HEK293T (cell line): ENCODE measurements around the gene PGS1.

ENCODE experiments used
- CTCF ChIA-PET: fragments of 350-600 bp; formaldehyde crosslinking; extraction: SDS; loops from one replicate; lab custom pipeline; 2021; ENCODE audit warnings: antibody characterized with exemption, inconsistent platforms; lab: Yijun Ruan, JAX
- POLR2A ChIA-PET: fragments of 350-600 bp; formaldehyde crosslinking; extraction: SDS; loops from one replicate; lab custom pipeline; 2020; ENCODE audit warnings: antibody characterized with exemption, inconsistent platforms; lab: Yijun Ruan, JAX
- DNase-seq: peaks from one replicate; pipeline ENCODE4 v3.0.0; 2012; ENCODE audit warnings: mixed read lengths; ENCODE audit errors: extremely low spot score
- ARNT ChIP-seq: fragments of 450-650 bp; IDR thresholded peaks from 2 replicates; pipeline ENCODE4 v1.6.1; 2017; ENCODE audit warnings: mild to moderate bottlenecking
- BHLHE40 ChIP-seq: fragments of 450-650 bp; IDR thresholded peaks from 2 replicates; pipeline ENCODE4 v1.6.1; 2016; ENCODE audit warnings: mild to moderate bottlenecking, moderate library complexity, borderline replicate concordance
- CTBP1 ChIP-seq: fragments of 450-650 bp; IDR thresholded peaks from 2 replicates; pipeline ENCODE4 v1.6.1; 2016; ENCODE audit warnings: borderline replicate concordance
- ELF4 ChIP-seq: fragments of 450-650 bp; IDR thresholded peaks from 2 replicates; pipeline ENCODE4 v1.6.1; 2017; ENCODE audit warnings: antibody characterized with exemption
- FOXA1 ChIP-seq: fragments of 450-650 bp; IDR thresholded peaks from 2 replicates; pipeline ENCODE4 v1.6.1; 2016; ENCODE audit warnings: mild to moderate bottlenecking
- FOXK2 ChIP-seq: fragments of 450-650 bp; IDR thresholded peaks from 2 replicates; pipeline ENCODE4 v1.6.1; 2016; ENCODE audit warnings: mild to moderate bottlenecking
- FOXM1 ChIP-seq: fragments of 450-650 bp; IDR thresholded peaks from 2 replicates; pipeline ENCODE4 v1.6.1; 2017; ENCODE audit warnings: mild to moderate bottlenecking, borderline replicate concordance
- HDGF ChIP-seq: fragments of 450-650 bp; IDR thresholded peaks from 2 replicates; pipeline ENCODE4 v1.6.1; 2017; ENCODE audit warnings: antibody characterized with exemption, borderline replicate concordance
- L3MBTL2 ChIP-seq: fragments of 450-650 bp; conservative IDR thresholded peaks from 2 replicates; pipeline ENCODE4 v1.6.1; 2016; ENCODE audit warnings: mild to moderate bottlenecking
- LEF1 ChIP-seq: fragments of 450-650 bp; IDR thresholded peaks from 2 replicates; pipeline ENCODE4 v1.6.1; 2017; ENCODE audit warnings: mild to moderate bottlenecking, borderline replicate concordance
- NFRKB ChIP-seq: fragments of 450-650 bp; IDR thresholded peaks from 2 replicates; pipeline ENCODE4 v1.6.1; 2016; ENCODE audit warnings: mild to moderate bottlenecking, moderate library complexity
- PKNOX1 ChIP-seq: fragments of 450-650 bp; IDR thresholded peaks from 2 replicates; pipeline ENCODE4 v1.6.1; 2016
- SP1 ChIP-seq: fragments of 450-650 bp; IDR thresholded peaks from 2 replicates; pipeline ENCODE4 v1.6.1; 2017
- SUZ12 ChIP-seq: fragments of 450-650 bp; IDR thresholded peaks from 2 replicates; pipeline ENCODE4 v1.6.1; 2016; ENCODE audit warnings: mild to moderate bottlenecking
- TARDBP ChIP-seq: fragments of 450-650 bp; IDR thresholded peaks from 2 replicates; pipeline ENCODE4 v1.6.1; 2016
- ZNF384 ChIP-seq: fragments of 450-650 bp; IDR thresholded peaks from 2 replicates; pipeline ENCODE4 v1.6.1; 2016

PGS1 gene

DNA sequence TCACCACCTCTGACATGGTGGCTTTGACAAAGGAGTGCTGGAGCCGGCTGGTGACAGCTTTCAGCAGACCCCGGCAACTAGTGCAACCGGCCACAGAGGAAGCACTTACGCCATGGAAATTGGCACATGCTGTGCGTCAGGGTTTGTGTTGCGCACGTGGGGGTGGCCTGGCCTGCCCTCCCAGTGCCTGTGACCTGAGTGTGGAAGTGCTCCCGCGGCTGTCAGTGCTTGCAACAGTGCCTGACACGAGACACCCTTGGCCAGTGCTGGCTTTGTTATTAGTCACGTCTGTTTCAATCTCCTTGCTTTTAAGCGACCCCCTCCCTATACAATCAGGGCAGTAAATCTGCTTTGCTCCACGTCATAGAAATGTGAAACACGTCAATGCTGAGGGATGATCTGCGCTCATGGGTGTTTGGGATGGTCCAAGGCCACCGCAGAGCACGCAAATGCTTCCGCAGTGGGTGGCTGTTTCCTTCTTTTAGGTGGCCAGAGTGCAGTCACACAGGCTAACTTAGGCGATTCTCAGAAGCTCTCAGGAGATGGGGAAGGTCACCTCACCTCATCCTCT lies 64.3 kb downstream of the PGS1 start:
- ChIA-PET CTCF (no interaction called here), POLR2A (no interaction called here)
- TF ChIP-seq ELF4, result no peak
- TF ChIP-seq FOXA1, result no peak
- TF ChIP-seq BHLHE40, result no peak
- TF ChIP-seq HDGF, result no peak
- TF ChIP-seq L3MBTL2, result no peak
- TF ChIP-seq TARDBP, result no peak
- DNase-seq, result no peak

DNA sequence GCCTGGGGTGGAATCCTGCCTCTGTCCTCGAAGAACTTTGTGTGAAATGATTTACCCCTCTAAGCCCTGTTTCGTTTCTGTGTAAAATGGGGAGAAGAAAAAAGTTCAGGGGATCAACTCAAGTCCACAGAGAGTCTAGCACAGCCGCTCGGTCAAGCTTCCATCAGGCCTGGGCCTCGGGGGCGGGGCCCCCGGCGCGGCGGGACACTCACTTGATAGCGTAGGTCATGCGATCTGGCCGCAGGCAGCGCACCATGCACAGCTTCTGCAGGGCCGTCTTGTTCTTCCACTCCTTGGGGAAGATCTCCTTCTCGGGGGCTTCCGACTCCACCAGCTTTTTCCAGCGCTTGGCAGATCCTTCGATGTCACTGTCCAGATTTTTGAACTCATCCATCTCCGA lies 65.9 kb downstream of the PGS1 start:
- POLR2A ChIA-PET, result no interaction called here
- no peak for DNase-seq
- TF ChIP-seq PKNOX1, result no peak
- no peak for TF ChIP-seq FOXA1
- no peak for TF ChIP-seq ZNF384
- TF ChIP-seq SP1, result no peak
- no peak for TF ChIP-seq FOXM1
- no peak for TF ChIP-seq SUZ12
- no peak for TF ChIP-seq LEF1
- TF ChIP-seq NFRKB, result no peak
- no peak for TF ChIP-seq ARNT
- TF ChIP-seq CTBP1, result no peak
- no peak for TF ChIP-seq FOXK2
- CTCF ChIA-PET, result interaction anchor here (0.6 to 1.3 kb wide), 2 partner anchors 10 to 402 kb away, joined by 4 read pairs; no protein-coding TSS in a partner anchor

DNA sequence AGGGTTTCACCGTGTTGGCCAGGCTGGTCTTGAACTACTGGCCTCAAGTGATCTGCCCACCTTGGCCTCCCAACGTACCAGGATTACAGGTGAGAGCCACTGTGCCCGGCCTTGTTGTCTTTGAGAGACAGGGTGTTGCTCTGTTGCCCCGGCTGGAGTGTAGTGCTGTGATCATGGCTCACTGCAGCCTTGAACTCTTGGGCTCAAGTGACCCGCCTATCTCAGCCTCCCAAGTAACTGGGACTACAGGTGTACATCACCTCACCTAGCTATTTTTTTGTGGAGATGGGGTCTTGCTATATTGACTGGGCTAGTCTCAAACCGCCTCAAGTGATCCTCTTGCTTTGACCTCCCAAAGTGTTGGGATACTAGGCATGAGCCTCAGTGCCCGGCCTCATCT lies 68.4 kb downstream of the PGS1 start:
- ChIA-PET CTCF (interaction anchor here (1.1 kb wide), 1 partner anchor 26 kb away, joined by 3 read pairs; no protein-coding TSS in a partner anchor), POLR2A (no interaction called here)
- DNase-seq, result no peak
- TF ChIP-seq SP1, result no peak
- no peak for TF ChIP-seq TARDBP

GRCh38 chr17:78448356-78448993 lies 70.0 kb downstream of the PGS1 start:
- TF ChIP-seq FOXK2 (no peak), BHLHE40 (no peak), SP1 (no peak), ARNT (no peak), LEF1 (no peak), ZNF384 (no peak), ELF4 (no peak), TARDBP (no peak), FOXA1 (no peak), CTBP1 (no peak), HDGF (no peak)
- DNase-seq, result no peak
- CTCF ChIA-PET, result no interaction called here
- POLR2A ChIA-PET, result no interaction called here

- TF ChIP-seq FOXK2, result no peak
- no peak for DNase-seq
- ChIA-PET CTCF (interaction anchor here (1.1 kb wide), 1 partner anchor 258 kb away, joined by 4 read pairs; no protein-coding TSS in a partner anchor), POLR2A (no interaction called here)
These were observed 71.6 kb downstream of the PGS1 start for GRCh38 chr17:78449983-78450595.

GRCh38 chr17:78450696-78451345 lies 72.4 kb downstream of the PGS1 start:
- POLR2A ChIA-PET, result no interaction called here
- CTCF ChIA-PET, result no interaction called here
- no peak for TF ChIP-seq PKNOX1
- no peak for TF ChIP-seq TARDBP
- TF ChIP-seq ARNT, result no peak
- TF ChIP-seq LEF1, result no peak
- no peak for TF ChIP-seq L3MBTL2
- TF ChIP-seq CTBP1, result no peak
- no peak for TF ChIP-seq BHLHE40
- no peak for TF ChIP-seq ELF4
- TF ChIP-seq ZNF384, result no peak
- TF ChIP-seq FOXK2, result no peak
- no peak for TF ChIP-seq NFRKB
- no peak for TF ChIP-seq FOXM1
- TF ChIP-seq FOXA1, result no peak
- no peak for TF ChIP-seq SUZ12
- TF ChIP-seq SP1, result no peak
- no peak for TF ChIP-seq HDGF
- no peak for DNase-seq

DNA sequence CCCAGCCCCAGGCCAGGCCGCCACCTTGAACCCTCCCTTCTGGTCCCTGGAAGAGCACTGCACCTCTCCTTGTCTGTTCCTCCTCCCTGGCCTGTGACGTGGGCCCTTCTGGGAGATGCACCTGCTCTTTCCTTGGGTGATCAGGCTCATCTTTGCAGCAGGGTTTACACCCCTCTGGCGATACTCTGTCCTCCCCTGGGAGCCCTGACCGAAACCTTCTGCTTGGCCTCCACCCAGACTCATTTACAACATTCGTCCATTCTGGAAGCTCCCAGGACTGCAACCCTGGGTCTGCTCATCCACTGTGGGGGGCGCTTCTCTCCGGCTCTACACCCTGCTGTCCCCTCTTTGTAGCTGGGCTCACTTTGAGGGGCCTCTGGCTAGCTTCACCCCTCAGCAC lies 73.3 kb downstream of the PGS1 start:
- POLR2A ChIA-PET, result no interaction called here
- DNase-seq, result no peak
- no peak for TF ChIP-seq ARNT
- TF ChIP-seq SUZ12, result no peak
- no peak for TF ChIP-seq FOXK2
- no peak for TF ChIP-seq FOXM1
- CTCF ChIA-PET, result no interaction called here
